HFF-Myc (cell line): ENCODE results near the gene ALOX5AP.

Experiments used
- DNase-seq: peaks from one replicate; pipeline ENCODE4 v3.0.0-alpha.2; 2011; ENCODE audit warnings: low read depth; ENCODE audit errors: extremely low read depth
- H3K4me3 ChIP-seq: replicated peaks from 2 replicates; pipeline ENCODE4 v1.5.1; 2011; ENCODE audit warnings: low read depth, mild to moderate bottlenecking, control low read depth, low read length
- TF ChIP-seq, protein P1 (sequence below): IDR thresholded peaks from 2 replicates; pipeline ENCODE4 v1.5.1; 2012; ENCODE audit warnings: mild to moderate bottlenecking, low read depth, low read length, control low read depth; ENCODE audit errors: missing control alignments

ALOX5AP gene

DNA sequence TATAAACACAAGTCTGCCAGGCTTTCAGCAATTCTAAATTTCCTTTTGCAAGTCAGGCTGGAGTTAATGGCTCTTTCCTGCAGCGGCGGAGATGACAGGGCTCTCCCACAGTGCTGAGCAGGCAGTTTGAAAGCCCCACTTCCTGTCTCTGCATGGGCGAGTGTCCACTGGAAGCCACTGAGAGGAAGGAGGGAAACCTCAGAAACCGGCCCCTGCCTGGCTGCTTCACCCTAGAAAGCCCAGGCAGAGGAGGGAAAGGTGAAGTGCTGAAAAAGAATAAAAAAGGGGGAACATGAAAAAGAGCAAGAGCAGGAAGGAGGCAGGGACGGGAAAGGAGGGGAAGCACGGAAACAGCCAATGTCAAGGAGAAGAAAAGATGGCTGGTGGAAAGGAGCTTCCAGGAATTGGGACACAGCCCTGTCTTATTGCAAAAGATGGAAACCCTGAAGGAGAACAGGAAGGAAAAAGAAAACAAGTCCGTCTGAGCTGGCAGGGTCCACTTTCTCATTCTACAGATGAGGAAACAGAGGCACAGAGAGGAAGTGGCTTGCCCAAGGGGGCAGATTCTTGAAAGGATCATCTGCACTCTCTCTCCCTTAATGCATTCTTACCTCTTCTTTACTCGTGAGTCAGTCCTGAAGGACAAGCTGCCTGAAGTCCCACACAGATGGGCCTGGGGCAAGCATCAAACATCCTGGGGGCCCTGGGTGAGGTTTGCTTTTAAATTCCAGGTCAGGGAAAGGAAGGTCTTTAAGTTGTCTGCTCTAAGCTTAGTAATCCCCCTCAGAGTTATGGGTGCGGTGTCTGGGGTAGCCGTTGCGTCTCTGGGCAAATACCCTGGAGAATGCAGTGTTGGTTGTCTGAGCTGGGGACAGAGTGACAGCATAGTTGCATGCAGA lies 38.8 kb upstream of the ALOX5AP start:
- TF ChIP-seq, protein P1, sequence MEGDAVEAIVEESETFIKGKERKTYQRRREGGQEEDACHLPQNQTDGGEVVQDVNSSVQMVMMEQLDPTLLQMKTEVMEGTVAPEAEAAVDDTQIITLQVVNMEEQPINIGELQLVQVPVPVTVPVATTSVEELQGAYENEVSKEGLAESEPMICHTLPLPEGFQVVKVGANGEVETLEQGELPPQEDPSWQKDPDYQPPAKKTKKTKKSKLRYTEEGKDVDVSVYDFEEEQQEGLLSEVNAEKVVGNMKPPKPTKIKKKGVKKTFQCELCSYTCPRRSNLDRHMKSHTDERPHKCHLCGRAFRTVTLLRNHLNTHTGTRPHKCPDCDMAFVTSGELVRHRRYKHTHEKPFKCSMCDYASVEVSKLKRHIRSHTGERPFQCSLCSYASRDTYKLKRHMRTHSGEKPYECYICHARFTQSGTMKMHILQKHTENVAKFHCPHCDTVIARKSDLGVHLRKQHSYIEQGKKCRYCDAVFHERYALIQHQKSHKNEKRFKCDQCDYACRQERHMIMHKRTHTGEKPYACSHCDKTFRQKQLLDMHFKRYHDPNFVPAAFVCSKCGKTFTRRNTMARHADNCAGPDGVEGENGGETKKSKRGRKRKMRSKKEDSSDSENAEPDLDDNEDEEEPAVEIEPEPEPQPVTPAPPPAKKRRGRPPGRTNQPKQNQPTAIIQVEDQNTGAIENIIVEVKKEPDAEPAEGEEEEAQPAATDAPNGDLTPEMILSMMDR = no peak
- DNase-seq = no peak
- no peak overlapping the region for H3K4me3 ChIP-seq

DNA sequence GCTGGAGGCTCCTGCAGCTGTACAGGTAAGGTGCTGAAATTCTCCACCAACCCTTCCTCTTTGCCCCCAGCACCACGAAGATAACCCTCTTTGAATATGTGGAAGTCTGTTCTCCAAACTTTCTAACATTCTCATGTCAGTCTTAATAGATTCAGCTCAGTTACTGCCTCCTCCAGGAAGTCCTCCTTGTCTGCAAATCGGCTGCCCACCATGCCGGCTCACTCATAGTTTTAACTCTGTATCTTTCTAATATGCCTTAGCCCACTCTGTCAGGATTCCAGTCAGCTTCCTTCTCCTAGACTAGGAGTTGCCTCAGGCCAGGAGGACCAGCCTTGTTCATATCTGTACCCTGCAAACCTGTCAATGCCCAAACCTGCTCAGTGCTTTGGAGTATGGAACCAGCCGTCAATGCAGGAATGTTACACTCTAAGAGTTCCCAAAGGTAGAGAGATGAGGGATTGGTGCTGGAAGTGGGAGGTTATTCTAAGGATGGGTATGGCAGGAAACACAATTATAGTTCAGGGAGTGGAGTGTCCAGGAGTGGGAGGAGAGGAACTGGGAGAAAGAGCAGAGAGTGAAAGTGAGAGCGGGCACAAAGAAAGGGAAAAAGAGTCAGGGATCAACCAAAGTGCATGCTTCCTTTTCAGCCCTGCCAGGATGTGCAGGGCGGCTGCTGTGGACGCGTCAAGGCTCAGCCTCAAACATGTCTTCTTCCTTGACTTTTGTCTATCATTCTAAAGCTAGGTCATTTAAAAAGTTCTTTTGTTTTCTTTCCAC lies 38.0 kb upstream of the ALOX5AP start:
- H3K4me3 ChIP-seq = no peak overlapping the region
- TF ChIP-seq, protein P1 = no peak
- no peak for DNase-seq

DNA sequence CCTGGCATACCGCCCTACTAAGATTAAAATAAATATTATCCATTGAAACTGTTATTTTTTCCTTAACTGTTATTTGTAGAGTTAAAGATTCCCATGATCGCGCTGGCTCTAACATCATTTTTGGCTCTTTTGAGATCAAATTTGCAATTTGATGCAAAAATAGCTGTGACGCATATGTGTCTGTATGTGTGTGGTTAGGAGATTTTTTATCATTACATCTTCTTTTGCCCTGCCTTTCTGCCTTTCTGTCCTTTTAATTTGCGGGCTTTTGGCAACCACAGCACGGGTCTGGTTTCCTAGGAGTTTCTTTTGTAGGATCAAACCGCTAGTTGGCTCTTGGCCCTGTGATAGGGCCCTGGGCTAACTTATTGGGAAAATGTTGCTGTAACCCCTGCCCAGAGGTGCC lies 37.3 kb upstream of the ALOX5AP start:
- TF ChIP-seq, protein P1 = no peak
- no peak overlapping the region for H3K4me3 ChIP-seq
- DNase-seq = no peak

DNA sequence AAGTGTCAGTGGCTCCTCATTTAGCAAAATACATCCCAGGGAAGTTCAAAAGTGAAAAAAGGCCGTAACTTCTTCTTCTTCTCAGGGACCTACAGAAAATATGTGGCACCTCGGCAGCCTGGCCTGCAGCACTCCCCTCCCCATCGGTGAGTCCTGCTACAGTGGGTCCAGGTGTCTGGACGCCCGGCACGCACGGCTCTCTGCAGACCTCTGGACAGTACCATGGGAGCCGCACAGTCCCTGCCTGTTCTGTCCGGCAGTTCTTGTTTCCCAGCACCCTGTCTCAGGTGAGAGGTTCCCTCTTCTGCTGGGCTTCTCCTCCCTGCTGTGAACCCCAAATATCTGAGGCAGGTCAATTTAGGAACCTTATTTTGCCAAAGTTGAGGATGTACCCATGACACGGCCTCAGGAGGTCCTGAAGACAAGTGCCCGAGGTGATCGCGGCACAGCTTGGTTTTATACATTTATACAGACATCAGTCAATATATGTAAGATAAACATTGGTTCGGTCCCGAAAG lies 36.8 kb upstream of the ALOX5AP start:
- H3K4me3 ChIP-seq = no peak overlapping the region
- no peak for DNase-seq
- TF ChIP-seq, protein P1 = no peak

DNA sequence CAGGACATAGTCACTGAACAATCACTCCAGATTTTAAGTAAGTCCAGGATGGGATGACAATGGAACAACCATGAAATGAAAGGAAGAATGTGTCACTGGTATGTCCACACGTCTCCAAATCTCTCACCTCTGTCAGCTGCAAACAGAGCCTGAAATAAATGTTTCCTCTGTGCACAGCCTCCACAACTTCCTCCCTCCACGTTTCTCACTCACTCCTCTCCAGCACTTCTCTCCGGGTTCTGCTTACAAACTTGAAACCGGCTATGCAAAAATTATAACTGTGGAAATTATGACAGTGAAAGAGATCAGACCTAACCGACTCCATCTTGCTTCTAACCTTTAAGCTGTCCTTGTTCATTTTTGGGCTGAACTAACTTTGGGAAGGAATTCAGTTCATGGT lies 35.0 kb upstream of the ALOX5AP start:
- H3K4me3 ChIP-seq = no peak overlapping the region
- TF ChIP-seq, protein P1 = no peak
- no peak for DNase-seq

DNA sequence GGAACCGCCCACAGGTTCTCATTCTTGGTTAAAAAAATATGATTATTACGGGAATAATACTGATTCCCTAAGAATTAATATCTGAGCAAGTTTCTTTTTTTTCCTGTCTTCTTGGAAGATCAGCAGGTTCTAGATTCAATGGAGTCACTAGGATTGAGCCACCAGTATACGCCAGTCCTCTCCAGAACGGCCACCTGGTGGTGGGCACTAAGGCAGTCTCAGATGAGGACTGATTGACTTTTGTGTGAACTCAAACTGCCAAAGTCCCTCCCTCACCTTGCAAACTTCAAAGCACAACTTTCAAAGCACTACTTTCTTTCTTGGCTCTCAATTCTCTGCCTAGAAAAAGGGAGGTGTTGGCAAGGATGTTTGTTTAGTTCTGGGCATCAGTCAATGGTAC lies 33.3 kb upstream of the ALOX5AP start:
- no peak overlapping the region for H3K4me3 ChIP-seq
- DNase-seq = no peak
- TF ChIP-seq, protein P1 = no peak
